ACHN (cell line): ENCODE measurements around the gene PZP.
"Not testable (repeated sequence)": the region's sequence is repeated elsewhere in the genome, so short reads cannot be mapped to it uniquely, and the experiment has no call there.

Experiments used
- DNase-seq: peaks from one replicate; pipeline ENCODE4 v3.0.0-alpha.2; 2015
- in situ Hi-C: cut with HindIII; loops from 2 replicates; pipeline ENCODE4 v1.10.0; 2017; ENCODE audit warnings: low sequenced_read_pairs, low pct_ligation_motif_present, low pct_unique_long_range_greater_than_20kb

Gene PZP

DNA sequence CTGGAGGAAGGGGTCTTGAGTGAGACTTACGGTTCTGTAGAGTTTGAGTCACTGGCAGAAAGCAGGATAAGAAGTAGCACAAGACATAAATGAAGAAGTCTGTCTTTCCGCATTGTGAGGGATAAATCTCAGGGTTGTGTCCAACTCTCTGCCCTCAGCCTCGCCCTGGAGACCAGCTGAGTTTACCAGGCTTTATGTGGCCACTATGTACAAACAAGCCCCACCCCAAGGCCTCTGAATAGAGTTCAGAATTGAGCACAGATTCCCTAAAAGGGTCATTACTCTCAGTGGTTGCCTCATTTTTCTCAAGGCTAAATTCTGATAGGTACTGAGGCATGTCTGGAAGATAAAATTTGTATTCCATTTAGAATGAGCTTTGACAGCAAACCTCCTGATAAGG, at the start of gene PZP:
Gene PZP (minus strand): TSS at position 167 of the 400 bp plus-strand sequence. CDS start 54 bp downstream, at position 113.
- no peak for DNase-seq
- in situ Hi-C loops, result no loop called here

DNA sequence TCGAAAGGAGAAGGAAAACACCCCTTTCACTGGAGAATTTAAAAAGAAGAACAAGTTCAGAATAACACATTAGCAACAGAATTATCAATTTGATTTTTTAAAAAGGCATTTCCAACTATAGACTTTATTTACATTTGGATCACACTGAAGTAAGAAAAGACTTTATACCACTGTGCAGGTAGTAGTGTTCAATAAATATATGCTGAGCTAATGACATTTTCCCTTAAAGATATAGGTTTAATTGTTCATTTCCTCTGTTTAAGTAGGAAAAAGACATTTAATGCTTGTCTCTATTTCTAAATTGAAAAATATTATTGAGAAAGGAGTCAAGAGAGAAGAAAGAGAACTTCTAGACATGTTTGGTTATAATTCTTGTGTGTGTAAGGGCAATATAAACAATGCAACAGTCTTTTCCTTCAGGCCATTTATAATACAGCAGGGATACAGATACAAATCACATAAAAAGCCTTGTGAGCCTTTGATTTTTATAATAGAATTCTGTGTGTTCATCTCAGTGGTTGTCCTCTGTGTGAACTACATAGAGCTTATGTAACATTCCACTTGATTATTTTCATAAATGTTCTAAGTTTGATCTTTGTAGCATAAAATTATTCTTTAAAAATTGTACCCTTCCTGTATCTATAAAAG, 48.7 kb upstream of the PZP start:
- no peak for DNase-seq
- in situ Hi-C loops, result no loop called here

DNA sequence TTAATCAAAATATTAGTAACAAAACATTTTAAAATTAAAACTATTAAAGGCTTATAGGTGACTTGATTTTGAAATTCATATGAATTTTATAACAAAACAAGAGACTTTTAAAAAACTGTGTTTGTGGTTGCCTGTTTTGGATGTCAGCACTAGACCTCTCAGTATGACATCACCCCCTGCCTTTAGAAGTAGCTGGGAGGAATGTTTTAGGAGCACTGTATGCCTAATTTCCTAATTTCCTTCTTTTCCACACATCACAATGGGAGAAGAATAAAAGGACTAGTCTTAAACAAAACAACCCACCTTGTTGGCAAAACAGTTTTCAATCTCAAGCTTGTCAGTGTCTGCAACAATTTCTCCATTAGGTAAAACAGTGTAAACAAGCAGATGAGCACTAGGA, 48.1 kb upstream of the PZP start:
- in situ Hi-C loops, result no loop called here
- no peak for DNase-seq

DNA sequence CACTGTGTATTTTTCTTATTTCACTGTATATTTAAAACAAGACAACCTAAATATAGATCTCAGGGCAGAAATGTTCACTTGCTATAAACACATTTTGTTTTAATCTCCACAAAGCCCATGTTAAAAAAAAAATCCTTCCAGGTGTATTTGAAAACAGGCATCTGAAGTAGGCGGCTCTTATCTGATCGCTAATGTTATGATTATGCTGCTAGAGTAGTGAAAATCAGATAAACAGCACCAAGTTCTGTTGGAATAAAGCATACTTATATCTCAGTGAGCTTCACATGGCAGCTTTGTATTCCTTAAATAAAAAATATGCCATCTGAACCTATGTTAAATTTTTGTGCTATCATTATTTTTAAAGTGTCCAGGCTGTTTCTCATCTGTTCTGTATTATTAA, 47.6 kb upstream of the PZP start:
- in situ Hi-C loops, result no loop called here

DNA sequence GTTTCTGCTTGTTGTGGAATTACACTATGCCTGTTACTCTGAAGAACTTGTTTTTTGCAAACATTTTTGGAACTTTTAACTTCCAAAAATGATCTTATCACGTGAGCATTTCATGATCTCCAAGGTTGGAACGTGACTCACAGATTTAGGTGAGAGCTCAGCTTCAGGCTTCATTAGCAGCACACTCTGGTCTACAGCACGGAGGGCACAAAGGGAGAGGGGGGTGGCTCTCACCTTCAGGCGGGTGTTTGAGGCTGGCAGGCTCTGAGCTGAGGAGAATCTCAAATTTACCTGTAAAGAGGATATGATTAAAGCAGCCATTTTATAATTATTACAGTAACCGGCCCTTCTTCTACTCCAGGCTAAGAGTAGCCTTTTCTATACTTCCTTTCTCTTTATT, 45.3 kb upstream of the PZP start:
- DNase-seq, result no peak
- in situ Hi-C loops, result no loop called here

More for the DNA sequence above, 47.6 kb upstream of the PZP start:
- DNase-seq, result no peak

DNA sequence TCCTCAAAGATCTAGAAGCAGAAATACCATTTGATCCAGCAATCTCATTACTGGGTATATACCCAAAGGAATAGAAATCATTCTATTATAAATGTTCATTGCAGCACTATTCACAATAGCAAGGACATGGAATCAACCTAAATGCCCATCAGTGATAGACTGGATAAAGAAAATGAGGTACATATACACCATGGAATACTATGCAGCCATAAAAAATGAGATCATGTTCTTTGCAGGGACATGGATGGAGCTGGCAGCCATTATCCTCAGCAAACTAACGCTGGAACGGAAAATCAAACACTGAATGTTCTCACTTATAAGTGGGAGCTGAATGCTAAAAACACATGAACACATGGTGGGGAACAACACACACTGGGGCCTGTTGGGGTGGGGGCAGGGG, 44.6 kb upstream of the PZP start:
- in situ Hi-C loops, DNase-seq: not testable (repeated sequence)

DNA sequence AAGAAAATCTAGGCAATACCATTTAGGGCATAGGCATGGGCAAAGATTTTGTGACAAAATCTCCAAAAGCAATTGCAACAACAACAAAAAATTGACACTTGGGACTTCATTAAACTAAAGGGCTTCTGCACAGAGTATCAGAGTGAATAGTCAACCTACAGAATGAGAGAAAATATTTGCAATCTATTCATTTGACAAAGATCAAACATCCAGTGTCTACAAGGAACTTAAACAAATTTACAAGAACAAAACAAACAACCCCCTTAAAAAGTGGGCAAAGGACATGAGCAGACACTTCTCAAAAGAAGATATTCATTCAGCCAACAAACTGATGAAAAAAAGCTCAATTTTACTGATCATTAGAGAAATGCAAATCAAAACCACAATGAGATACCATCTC, 44.1 kb upstream of the PZP start:
- DNase-seq, result no peak
- in situ Hi-C loops, result no loop called here

DNA sequence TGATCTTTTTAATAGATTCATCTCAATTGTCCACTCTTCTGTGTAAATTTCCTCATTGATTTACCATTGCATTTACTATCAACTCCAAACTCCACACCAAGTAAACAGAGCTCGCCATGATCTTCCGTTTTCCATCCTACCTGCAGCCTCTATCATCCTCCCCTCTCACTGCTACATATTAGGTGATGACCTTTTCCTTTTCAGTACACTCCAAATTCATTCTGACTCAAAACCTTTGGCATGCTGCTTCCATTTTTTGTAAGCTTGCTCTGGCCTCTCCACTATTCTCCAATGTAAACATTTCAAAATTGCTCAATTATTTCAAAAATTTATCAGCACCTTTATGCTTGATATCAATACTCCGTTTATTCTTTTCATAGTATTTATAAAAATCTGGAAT, 40.2 kb upstream of the PZP start:
- DNase-seq, result no peak
- in situ Hi-C loops, result no loop called here

DNA sequence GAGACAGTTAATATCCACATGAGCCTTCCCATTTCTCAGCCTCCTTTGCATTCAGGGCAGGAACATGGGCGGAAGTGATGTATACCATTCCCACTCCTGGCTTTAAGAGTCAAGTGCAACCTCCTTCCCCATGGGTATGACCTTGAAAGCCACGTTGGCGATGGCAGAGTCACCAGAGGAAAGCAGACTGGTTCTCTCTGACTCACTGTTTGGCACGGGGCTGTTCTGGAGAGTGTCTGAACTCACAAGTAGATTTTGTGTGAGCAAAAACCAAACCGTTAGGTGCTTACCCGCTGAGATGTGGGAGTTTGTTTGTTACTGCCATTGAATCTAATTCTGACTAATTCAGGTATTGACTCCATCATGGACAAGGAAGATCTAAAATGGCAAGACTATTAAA, 36.7 kb upstream of the PZP start:
- in situ Hi-C loops, result no loop called here
- DNase-seq, result no peak

DNA sequence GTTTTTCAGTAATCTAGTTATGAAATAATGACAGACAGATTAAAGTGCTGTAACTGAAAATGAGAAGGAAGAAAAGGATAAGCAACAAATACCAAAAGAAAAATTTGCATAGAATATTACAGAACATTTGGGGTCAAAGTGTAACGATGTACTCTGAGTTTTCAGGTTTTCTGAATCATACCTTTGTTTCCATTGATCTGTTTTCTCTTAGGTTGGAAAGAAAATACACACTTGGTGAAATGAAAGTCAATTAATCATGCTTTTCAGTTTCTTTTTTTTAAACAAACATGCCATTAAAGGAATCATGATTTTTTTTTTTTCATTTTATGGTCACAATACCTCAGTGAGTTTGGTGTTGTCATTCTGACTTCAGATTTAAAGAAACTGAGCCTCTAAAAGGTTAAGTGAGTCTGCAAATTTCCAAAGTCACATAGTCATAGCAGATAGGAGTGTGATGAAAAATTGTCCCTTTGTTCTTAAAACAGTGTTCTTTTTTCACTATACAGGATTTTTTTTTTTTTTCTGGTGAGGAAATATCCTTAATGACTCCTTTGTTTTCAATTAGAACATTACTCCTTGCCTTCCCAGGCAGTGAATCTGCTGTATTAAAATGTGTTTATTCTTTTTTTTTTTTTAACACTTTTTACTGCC, 35.9 kb upstream of the PZP start:
- in situ Hi-C loops, result no loop called here
- DNase-seq, result no peak

DNA sequence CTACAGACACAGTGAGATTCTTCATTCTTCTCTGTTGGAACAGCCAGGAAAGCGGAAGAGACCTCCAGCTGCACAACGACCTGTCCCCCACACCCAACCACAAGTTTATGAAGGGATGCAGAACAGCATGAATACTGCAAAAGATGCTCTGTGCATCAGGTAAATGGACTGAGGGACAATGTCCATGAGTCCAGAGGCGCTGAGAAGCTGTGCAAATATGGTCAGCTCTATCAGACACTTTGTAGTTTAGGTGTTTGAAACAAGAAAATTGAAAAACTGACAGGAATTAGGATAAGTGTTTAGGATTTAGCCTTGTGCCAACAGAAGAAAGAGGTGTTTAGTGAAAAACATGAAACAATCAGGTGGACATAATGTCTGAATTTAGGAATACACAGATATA, 33.1 kb upstream of the PZP start:
- no peak for DNase-seq
- in situ Hi-C loops, result no loop called here

DNA sequence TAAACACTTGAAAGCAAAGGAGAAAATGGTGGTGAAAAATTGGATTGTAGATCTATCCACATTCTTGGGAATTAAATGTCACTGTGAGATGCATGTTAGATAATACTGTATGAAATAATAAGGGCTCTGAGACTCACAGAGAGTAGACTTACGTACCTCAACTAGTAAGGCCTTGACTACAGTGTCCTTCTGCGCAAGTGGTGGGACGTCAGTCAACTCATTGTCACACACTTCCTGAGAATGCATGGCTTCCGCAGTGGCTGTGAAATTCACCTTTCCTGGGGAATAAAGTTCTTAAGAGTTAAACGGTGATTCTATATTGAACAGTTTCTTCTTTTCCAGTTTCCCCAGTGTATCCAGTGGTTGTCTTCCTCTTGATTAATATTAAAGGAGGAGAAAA, 32.6 kb upstream of the PZP start:
- in situ Hi-C loops, result no loop called here
- no peak for DNase-seq

DNA sequence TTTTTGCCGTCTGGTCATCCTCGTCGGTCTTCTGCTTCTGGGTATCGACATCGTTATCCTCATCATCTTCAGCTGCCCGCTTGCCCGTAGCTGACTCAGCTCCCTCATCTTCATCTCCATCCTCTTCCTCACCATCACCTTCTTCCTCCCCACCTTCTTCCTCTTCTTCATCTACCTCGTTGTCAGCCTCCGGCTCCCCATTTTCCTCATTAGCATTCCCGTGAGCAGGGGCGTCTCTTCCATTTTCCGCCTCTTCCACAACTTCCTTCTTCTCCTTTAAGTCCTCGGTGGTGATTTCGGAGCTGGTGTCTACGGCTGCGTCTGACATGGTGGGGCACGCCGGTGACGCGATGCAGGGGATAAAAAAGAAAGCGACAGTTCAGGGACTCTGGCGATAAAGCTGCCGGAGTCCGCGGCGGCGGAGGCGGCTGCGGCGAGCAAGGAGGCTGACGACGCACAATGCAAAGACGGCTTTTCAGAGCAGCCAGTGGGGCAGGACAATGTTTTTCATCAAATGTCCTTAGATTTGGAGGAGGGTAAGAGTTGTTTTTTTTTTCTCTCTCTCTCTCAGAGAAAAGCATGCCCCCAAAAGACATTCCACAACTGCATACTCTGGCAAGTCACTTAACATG, 31.9 kb upstream of the PZP start:
- DNase-seq, in situ Hi-C loops: not testable (repeated sequence)

DNA sequence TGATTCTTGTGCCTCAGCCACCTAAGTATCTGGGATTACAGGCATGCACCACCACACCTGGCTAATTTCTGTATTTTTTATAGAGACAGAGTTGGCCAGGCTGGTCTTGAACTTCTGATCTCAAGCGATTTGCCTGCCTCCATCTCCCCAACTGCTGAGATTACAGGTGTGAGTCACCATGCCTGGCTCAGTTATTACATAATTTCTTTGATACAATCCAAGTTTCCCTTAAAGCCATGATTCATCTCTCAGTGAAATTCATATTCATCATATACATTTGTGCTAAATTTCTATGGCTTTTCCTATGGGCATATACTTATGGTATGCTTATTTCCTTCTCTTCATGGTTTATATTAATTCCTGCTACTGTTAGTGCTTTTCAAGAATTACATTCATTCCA, 29.1 kb upstream of the PZP start:
- no peak for DNase-seq
- in situ Hi-C loops, result no loop called here

DNA sequence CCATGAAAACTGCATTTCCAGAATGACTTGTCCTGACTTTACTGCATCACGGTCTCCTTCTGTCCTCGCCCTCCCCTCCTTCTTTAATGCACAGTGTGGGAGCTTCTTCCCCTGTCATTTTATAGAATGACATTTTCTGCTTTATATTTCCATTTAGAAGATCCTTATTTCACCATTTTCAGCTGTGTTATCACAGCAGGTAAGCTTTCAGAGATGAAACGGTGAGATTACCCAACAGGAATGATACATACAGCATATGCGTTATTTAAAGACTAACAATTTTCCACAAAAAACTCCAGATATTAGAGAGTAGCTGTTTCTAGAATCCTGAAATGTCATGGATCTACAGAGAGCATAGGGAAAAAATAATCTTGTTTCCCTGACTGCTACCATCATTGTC, 27.3 kb upstream of the PZP start:
- in situ Hi-C loops, result no loop called here

DNA sequence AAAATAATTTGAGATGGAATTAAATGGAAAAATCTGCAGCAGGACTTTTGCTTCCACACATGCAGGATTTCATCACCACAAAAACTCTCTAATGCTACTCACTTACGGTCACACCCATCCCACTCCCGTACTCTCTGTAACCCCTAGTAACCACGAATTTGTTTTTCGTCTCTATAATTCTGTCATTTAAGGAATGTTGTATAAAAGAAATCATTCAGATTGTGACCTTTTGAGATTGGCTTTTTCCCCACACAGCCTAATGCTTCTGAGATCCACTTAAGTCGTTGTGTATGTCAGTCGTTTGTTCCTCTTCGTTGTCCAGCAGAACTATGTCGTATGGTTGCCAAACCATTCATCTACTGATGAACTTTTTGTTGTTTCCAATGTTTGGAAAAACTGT, 19.8 kb upstream of the PZP start:
- in situ Hi-C loops, result no loop called here
- no peak for DNase-seq

More for the DNA sequence above, 27.3 kb upstream of the PZP start:
- no peak for DNase-seq

DNA sequence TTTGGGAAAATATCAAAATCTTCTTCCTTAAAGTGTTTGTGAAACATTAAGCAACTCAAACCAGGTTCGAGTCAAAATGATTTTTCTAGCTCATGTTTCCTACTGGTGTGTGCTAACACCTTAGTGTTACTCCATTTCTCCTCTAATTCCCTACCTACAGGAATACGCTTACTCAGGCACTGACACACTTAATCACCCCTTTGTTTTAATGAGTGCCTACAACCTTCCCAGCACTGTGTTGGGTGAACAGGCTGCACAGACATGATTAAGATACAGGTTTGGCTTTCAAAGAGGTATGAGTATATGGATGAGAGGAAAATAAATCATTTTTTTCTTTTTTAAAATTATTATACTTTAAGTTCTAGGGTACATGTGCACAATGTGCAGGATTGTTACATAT, 15.6 kb upstream of the PZP start:
- in situ Hi-C loops, result no loop called here
- DNase-seq, result no peak

DNA sequence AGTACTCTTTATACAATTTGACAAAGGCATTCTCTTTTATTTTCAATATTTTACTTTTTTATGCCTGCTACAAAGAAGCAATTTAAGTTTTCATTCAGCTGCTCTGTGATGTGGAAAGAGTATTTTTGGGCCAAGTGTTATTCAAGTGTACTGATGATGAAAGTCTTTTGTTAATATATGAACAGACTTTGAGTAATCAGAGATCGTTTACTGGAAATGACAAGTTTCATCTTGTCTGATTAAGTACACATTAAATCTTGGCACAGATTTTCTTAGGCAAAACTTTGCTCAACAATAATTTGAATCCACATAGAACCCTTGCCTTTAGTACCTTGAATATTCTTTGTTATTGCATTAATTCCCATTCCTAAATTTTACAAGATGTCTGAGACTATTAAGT, 13.3 kb upstream of the PZP start:
- no peak for DNase-seq
- in situ Hi-C loops, result no loop called here

DNA sequence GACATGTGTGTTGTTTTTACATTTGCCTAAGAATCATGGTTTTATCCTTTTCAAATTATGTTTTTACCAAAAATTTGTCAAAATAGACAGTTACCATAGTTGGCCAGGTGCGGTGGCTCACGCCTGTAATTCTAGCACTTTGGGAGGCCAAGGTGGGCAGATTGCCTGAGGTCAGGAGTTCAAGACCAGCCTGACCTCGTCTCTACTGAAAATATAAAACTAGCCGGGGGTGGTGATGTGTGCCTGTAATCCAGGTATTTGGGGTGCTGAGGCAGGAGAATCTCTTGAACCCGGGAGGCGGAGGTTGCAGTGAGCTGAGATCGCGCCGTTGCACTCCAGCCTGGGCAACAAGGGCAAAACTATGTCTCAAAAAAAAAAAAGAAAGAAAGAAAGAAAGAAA, 12.8 kb upstream of the PZP start:
- in situ Hi-C loops, result not testable (repeated sequence)

DNA sequence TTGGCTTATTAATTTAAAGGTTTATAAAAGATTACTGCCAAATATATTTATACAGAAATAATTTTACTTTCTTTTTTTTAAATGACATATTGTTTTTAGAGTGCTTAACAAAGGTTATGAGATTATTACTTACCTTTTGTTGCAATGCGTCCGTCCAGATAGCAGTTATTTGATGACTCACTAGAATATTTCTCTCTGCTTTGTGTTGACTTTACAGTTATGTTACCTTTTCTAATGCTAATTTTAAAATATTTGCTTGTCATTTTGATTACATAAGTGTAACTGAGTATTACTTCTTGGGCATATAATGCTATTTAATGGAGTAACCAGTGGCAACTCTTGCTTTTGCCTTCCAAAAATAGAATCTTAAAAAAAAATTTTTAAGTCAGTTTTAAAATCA, 6.3 kb upstream of the PZP start:
- in situ Hi-C loops, result no loop called here
- no peak for DNase-seq

More for the DNA sequence above, 12.8 kb upstream of the PZP start:
- not testable (repeated sequence) for DNase-seq
